ENCODE data around the gene CCL21.

- TF ChIP-seq BHLHE40 (IDR thresholded peaks at IDR 0.05; ENCODE audit: low read depth, low read length), result no peak
- no peak for TF ChIP-seq REST (IDR thresholded peaks at IDR 0.05)
- TF ChIP-seq POLR2A (IDR thresholded peaks at IDR 0.05; ENCODE audit: low read length), result no peak
- TF ChIP-seq CTCF (IDR thresholded peaks at IDR 0.05), result no peak
- no peak for TF ChIP-seq E2F6 (IDR thresholded peaks at IDR 0.05; ENCODE audit: borderline replicate concordance, low read depth)
- no peak for TF ChIP-seq SREBF2 (IDR thresholded peaks at IDR 0.05)
- TF ChIP-seq MAX (IDR thresholded peaks at IDR 0.05), result no peak
- TF ChIP-seq RCOR1 (IDR thresholded peaks at IDR 0.05; ENCODE audit: low read depth, low read length), result no peak
Measured at GRCh38 chr9:34741628-34742027, 31.7 kb upstream of the CCL21 start.
